ENCODE data around the gene IKBKG.

DNA sequence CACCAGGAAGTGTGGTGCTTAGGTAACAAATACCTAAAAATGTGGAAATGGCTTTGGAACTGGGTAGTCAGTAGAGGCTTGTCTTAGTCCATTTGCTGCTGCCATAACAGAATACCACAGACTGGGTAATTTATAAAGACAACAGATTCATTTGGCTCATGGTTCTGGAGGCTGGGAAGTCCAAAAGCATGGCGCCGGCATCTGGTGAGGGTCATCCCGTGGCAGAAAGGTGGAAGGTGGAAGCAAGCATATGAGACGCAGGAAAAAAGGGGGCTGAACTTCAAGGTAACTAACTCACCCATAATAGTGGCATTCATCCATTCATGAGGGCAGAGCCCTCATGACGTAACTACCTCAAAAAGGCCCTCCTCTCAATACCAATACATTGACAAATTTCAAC, 38.0 kb upstream of the IKBKG start:
- TF ChIP-seq, protein P1, sequence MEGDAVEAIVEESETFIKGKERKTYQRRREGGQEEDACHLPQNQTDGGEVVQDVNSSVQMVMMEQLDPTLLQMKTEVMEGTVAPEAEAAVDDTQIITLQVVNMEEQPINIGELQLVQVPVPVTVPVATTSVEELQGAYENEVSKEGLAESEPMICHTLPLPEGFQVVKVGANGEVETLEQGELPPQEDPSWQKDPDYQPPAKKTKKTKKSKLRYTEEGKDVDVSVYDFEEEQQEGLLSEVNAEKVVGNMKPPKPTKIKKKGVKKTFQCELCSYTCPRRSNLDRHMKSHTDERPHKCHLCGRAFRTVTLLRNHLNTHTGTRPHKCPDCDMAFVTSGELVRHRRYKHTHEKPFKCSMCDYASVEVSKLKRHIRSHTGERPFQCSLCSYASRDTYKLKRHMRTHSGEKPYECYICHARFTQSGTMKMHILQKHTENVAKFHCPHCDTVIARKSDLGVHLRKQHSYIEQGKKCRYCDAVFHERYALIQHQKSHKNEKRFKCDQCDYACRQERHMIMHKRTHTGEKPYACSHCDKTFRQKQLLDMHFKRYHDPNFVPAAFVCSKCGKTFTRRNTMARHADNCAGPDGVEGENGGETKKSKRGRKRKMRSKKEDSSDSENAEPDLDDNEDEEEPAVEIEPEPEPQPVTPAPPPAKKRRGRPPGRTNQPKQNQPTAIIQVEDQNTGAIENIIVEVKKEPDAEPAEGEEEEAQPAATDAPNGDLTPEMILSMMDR (IDR thresholded peaks at IDR 0.05): no peak
- TF ChIP-seq MXI1 (IDR thresholded peaks at IDR 0.05; ENCODE audit: low read depth, low read length) (no peak), YY1 (IDR thresholded peaks at IDR 0.05; ENCODE audit: low read depth) (no peak), TAF1 (IDR thresholded peaks at IDR 0.05; ENCODE audit: borderline replicate concordance, low read depth, low read length) (no peak), EP300 (IDR thresholded peaks at IDR 0.05; ENCODE audit: borderline replicate concordance in 1 of 2, low read depth in 1 of 2, low read length in 1 of 2) (no peak), MEF2A (IDR thresholded peaks at IDR 0.05; ENCODE audit: borderline replicate concordance, low read depth) (no peak), POLR2AphosphoS5 (IDR thresholded peaks at IDR 0.05; ENCODE audit: low read depth, low read length) (no peak), SMC3 (IDR thresholded peaks at IDR 0.05; ENCODE audit: low read depth, low read length) (no peak), RFX5 (IDR thresholded peaks at IDR 0.05; ENCODE audit: low read length) (no peak), RAD21 (IDR thresholded peaks at IDR 0.05; ENCODE audit: low read length) (no peak)
- TF ChIP-seq, protein P2, sequence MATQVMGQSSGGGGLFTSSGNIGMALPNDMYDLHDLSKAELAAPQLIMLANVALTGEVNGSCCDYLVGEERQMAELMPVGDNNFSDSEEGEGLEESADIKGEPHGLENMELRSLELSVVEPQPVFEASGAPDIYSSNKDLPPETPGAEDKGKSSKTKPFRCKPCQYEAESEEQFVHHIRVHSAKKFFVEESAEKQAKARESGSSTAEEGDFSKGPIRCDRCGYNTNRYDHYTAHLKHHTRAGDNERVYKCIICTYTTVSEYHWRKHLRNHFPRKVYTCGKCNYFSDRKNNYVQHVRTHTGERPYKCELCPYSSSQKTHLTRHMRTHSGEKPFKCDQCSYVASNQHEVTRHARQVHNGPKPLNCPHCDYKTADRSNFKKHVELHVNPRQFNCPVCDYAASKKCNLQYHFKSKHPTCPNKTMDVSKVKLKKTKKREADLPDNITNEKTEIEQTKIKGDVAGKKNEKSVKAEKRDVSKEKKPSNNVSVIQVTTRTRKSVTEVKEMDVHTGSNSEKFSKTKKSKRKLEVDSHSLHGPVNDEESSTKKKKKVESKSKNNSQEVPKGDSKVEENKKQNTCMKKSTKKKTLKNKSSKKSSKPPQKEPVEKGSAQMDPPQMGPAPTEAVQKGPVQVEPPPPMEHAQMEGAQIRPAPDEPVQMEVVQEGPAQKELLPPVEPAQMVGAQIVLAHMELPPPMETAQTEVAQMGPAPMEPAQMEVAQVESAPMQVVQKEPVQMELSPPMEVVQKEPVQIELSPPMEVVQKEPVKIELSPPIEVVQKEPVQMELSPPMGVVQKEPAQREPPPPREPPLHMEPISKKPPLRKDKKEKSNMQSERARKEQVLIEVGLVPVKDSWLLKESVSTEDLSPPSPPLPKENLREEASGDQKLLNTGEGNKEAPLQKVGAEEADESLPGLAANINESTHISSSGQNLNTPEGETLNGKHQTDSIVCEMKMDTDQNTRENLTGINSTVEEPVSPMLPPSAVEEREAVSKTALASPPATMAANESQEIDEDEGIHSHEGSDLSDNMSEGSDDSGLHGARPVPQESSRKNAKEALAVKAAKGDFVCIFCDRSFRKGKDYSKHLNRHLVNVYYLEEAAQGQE (IDR thresholded peaks at IDR 0.05; ENCODE audit: low read depth, low read length): no peak
- TF ChIP-seq, protein P3, sequence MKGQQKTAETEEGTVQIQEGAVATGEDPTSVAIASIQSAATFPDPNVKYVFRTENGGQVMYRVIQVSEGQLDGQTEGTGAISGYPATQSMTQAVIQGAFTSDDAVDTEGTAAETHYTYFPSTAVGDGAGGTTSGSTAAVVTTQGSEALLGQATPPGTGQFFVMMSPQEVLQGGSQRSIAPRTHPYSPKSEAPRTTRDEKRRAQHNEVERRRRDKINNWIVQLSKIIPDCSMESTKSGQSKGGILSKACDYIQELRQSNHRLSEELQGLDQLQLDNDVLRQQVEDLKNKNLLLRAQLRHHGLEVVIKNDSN (IDR thresholded peaks at IDR 0.05; ENCODE audit: borderline replicate concordance, low read depth): no peak

All from SK-N-SH (cell line).